Amygdala (tissue), 56 donors: ENCODE data around the gene S100A7.

Experiments used
- DNase-seq, 56 donors: peaks; one replicate each; lab custom pipeline; 2025; lab: John Stamatoyannopoulos, UW

The S100A7 gene

DNA sequence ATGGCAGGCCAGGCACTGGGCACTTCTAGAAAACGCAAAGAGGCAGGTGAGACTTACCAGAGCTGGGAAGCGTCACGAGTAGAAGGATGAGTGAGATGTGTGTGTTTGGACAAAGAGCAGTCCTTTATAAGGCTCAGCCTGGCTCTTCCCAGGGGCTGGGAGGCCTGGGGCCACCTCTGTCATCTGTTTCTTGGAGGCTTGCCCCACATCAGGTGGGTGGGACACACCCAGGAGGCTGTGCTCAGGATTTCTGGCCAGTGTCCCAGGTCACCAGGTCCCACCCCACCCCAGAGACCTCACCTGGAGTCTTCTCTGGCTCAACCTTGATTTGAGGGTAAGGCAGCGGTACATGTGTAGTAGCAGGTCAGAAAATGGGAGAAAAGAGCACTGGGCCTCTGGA, at the start of gene S100A7:
S100A7 (minus strand) TSS at position 101 of the 400 bp plus-strand sequence. CDS start 1,638 bp downstream, outside the sequence.
- DNase-seq: no peak

DNA sequence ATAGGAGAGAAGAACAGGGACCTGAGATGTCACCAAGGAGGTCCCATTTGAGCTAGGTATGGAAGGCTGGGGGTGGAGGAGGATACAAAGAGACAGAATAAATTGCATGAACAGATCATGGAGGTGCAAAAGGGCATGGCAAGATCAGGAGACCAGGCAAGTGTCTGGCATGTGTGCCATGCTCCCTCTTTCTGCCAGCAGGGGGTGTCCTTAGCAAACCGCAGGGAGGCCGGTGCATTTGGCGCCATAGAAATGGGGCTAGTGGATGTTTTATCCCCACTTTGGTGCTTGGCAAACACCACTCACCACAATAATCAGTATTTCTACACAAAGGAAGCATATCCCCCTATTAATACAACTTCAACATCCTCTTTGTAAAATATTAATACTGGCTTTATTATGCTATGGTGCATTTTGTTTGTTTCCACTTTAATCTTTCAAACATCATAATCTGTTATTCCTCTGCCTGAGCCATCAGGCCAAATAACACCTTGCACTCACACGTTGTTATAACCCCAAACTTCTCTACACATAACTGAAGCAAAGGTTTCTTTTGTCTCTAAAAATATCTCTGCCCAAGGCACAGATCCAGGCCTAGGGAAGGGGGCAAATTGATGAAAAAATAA, 49.4 kb upstream of the S100A7 start:
- DNase-seq: peak in 3 of 56 donors; percentile 10 to 31 (median 12)

DNA sequence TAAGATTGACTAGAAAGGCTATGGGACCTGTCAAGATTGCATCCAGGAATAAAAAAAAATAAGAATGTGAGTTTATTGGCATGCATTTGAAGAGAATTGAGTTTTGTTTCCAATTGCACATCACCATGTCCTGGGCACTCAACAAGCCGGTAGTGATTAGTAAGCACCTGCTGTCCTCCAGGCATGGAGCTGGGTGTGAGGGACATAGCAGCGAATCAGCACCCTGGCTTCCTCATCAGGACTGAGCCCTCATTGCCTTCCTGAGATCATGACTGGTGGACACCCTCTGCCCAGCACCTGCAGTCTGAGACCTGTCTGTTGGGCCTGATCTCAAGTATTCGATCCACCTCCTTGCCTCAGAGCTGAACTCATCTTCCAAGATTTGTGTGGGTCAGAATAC, 48.6 kb upstream of the S100A7 start:
- no peak for DNase-seq

DNA sequence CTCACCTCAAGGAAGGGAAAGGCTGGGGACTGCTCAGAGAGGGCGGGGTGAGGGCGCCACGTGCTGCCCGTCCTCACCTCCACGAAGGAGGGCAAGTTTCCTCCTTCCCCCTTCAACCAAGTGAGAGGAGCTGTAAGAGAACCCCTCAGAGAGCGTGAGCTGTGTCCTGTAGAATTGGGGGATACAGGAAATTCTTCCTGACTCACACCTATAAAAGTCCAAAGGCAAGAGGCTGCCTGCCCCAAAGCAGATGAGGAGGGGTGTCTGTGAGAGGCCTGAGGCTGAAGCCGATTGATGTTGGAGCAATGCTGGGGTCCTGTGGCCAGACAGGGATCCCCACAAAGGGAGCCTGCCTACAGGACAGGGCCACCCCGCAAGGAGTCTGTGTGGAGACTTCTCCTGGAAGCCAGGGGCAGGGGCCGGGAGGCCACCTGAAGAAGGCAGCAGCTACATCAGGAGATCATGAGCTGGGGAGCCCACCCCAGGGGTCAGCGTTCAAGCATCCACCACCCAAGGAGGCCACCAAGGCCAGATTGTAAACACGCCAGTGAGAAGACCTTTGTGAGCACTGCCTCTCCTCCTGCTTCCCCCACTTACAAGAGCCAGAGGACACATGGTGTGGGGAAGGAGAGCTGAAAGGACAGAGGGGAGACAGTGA, 47.6 kb upstream of the S100A7 start:
- no peak for DNase-seq

DNA sequence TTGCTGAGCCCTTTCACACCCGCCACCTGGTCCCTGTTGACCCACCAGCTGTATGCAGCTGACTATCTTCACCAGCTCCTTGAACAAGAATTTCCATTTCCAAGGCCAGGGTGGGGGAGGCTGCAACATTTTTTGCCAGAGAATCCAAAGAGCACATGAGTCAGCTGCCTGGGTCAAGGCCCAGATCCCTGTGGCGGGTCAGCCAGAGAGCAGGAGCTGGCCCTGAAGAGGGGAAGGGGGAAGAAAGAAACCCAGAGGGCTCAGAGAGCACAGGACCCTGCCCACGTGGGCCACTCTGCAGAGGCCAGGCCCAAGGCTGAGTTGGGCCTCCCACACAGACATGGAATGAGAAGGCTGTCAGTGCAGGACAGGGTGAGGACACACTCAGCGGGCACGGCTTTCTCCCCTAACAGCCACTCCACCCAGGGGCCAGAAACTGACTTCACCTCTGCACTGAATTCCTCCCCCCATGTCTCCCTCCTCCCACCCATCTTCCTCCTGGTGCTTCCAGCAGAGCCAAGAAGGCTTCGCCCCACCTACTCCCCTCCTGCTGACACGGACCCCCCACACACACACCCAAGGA, 46.5 kb upstream of the S100A7 start:
- peak in 11 of 56 donors; percentile 7 to 52 (median 27) for DNase-seq

DNA sequence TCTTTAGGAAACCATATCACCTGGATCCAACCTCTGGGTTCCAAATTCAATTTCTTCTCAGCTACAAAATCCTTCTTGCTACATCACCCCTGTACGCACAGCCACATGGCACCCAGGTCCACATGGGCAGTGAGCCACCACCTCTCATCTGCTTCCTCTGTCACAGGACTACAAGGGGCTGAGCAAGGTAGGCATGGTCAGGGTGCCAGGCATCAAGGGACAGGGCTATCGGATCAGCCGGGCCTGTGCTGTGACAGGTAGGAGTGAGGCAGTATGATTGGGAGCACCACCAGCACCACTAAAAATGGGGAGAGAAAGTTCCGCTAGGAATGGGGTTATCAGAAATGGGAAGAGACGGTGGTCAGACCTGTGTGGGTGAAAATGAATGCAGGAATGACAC, 45.9 kb upstream of the S100A7 start:
- no peak for DNase-seq

DNA sequence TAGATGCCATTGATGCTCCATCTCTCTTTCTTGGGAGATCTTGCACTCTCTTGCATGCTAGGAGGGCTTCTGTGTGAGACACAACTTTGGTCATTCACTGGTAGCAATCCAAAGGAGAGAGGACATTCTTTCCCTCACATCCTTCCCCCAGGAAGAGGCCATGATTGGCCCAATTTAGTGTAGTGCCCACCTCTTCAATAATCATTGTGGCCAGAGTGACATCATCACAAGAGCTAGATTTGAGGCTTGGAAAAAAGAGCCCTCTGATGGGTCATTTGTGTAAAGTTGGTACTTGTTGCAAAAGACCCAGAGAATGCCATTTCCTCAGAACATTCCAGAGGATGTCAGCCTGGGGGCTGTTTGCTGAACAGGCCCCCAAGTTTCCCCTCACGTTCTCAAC, 45.1 kb upstream of the S100A7 start:
- DNase-seq: no peak

DNA sequence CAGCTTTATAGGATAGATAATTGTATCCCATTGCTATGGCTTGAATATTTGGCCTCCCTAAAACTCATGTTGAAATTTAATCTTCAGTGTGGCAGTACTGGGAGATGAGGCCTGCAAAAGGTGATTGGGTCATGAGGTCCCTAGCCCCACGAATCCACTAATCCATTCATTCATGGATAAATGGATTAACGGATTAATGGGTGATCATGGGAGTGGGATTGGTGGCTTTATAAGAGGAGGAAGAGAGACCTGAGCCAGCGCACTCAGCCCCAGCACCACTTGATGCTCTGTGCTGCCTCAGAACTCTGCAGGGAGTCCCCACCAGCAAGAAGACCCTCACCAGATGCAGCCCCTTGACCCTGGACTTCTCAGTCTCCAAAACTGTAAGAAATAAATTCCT, 43.3 kb upstream of the S100A7 start:
- no peak for DNase-seq

DNA sequence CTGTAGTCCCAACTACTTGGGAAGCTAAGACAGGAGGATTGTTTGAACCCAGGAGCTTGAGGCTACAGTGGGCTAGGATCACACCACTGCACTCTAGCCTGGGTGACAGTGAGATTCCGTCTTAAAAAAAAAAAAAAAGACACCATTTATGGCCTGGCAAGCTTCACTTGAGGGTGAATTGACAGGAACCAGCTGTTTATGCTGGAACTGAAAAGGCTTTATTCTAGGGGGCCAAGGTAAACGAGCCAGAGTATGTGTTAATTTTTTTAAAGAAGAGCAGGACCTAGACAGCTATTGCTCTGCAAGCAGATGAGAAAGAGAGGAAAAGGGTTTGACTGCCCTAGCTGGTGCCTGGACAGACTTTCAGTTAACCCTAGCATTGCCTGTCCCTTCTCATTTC, 38.3 kb upstream of the S100A7 start:
- DNase-seq: no peak

DNA sequence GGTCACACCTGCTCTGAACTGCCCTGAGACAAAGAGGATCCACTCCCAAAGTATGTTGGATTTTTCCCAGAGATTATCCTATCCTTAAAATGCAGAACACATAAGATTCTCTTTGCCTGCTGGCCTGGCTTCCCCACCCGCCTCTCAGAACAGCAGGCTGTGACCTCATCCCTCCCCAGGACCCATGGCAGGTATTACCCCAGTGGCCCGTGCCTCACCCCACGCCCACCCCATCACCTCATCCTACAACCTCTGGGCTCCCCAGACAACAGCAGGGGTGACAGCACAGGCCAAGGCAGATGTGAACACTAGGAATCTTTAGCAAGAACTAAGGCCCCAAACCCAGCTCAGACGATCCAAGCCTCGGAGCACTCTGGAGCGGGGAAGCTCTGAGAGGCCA, 35.1 kb upstream of the S100A7 start:
- no peak for DNase-seq

DNA sequence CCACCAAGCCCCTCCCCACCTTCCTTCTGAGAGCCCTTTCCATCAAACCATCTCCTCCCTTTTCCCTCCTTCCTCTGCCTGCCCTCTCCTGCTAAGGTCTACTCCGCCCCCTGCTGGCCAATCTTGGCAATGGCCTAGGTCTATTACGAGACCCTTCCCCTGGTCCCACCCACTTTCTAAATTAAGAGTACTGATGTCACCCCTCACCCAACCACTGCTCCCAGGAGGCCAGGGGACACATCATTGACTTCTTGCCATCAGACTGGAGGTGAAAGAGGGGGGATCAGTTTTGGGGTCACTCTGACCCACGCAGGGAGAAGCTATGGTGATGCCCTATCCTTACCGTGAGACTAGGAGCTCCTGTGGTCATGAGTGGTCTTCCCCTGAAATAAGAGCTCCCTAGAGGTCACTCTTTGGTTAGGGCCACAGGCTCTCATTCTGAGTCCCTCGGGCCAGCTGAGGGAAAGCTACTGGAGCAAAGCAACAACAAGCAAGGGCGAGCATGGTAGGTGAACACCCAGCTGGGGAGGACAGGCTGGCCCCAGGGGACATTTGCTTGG, 34.6 kb upstream of the S100A7 start:
- DNase-seq: peak in 34 of 56 donors; percentile 5 to 72 (median 30)

DNA sequence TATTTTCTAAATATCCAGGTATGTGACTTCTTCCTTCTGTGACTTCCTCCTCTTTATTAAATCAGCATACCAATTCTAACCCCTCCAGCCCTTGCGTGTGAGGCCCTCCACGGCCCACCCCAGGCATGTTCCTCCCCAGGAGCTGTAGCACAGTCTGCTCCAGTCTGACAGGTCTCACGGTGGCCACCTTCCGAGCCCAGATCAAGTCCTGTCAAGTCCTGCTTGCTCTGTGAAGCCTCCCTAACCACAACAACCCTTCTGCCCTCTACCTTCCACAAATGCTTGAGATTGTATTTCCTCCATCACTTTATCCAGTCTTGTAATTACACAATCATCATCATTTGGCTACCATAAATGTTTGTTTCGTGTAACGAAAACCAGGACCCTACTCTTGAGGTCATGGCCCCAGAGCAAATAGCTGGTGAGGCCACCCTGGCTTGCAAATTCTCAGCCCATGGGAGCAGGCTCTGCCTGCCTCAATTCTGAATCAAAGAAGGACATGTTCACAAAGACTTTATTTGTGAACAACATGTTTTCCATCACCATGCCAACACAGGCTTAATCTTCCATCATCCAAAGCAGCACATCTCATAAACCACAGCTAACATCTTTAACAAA, 33.0 kb upstream of the S100A7 start:
- DNase-seq: peak in 1 of 56 donors; percentile 4

DNA sequence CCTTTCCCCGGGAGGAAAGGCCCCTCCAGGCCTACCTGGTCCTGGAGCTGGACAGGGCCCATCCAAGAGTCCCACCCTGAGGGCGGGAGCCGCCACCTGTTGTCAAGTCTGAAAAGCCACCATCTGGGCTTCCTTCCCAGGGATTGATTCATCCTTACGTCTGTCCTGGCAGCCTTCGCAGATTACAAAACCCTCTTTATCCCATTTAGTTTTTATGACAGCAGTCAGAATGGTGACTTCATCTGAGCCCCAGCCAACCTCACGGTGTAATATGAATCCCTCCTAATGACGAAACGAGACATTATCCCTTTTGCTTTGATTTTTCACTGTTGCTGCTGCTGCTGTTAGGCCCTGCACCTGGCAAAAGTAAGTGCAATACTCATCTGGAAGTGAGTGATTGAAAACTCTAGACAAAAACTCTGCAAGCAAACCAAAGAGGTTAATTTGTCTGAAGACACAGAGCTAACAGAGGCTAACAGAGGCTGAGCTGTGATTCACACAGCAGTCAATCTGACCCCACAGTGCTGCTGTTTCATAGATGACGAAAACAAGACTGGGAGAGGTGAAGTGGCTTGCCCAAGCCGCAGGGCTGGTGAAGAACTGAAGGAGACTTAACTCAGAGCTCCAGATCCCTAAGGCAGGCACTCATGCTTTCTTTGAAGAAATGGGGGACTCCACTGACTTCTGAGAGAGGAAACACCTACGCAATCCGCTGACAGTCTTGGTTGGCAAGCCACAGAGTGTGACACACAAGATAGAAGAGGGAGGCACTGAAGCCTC, 30.0 kb upstream of the S100A7 start:
- DNase-seq: peak in 11 of 56 donors; percentile 3 to 69 (median 22)

DNA sequence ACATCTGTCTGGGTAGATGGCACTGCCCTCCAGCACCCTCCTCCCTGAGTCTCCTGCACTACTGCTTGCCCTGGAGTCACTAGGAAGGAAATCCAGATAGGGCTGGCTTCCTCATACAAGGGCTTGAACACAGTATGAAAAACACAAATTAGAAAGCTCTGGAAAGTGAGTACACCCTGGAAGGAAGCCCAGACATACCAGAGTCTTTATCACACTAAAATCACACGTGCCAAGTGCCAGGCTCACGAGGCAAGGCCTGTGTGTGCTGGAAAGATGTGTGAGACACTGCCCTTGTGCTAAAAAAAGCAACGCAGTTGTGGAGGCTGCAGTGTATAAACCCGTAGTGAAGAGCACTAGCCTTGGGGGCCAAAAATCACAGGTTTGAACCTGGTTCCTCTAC, 28.3 kb upstream of the S100A7 start:
- DNase-seq: peak in 1 of 56 donors; percentile 42

DNA sequence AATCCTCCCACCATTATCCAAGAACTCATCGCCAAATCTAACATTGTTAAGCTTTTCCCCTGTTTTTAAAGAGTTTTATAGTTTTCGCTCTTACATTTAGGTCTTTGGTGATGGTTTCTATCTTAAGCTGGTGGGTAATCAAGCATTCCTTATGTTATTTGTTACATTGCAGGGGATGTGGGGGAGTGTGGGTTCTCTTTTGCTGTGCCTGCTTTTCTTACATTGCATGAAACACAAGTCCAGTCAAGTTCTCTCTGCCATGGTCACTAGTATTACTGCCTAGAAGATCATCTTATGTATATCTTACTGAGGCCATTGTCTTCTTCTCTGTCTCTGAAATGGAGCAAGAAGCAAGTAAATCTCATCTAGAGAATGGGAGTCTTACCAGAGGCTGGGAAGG, 27.3 kb upstream of the S100A7 start:
- no peak for DNase-seq

DNA sequence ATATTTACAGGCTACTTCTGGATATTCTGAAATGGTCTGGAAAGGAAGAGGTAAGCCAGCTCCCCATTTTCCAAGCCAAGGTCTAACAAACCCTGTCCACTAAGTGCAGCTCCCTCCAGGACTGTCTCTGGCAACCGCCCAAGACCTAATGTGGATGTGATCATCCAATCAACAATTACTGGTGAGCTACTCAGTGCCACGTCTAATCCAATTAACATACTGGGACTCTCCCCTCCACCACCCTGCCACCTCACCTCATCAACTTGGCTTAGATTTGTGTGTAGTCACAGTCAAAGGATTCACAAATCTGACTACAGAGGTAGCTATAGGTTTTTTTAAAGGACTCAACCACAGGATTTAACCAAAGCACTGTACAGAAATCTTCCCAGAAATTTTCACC, 25.4 kb upstream of the S100A7 start:
- peak in 1 of 56 donors; percentile 15 for DNase-seq

DNA sequence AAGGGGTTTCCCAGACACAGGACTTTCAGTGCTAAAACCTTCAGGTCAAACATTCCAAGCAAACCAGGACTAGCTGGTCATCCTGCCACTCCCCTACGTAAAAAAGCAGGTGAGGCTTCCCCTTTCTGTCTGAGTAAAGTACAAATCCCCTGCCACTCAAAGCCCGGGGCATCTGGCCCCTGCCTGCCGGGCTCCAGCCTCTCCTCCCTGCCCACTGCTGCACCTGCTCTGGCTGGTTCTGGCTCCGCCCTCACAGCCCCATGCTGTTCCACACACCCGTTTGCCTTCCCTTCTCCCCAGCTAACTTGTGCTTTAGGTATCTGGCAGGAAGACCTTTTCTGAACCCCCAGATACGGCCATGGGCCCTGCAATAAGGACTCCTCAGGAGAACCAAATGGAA, 23.3 kb upstream of the S100A7 start:
- no peak for DNase-seq

DNA sequence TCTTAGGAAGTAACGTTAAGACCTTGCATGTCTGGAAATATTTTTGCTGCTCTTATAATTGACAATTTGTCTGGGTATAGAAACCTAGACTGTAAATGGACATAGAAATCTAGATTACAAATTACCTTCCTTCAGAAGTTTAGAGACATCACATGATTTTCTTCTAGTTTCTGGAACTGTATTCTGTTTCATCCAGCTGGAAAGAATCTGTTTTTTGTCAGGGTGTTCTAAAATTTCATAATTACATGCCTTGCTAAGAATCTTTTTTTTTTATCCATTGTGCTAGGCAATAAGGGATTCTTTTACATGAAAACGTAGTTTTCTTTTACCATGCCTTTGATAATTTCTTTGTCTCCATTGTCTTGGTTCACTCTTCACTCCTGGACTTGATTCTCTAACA, 20.7 kb upstream of the S100A7 start:
- DNase-seq: no peak

DNA sequence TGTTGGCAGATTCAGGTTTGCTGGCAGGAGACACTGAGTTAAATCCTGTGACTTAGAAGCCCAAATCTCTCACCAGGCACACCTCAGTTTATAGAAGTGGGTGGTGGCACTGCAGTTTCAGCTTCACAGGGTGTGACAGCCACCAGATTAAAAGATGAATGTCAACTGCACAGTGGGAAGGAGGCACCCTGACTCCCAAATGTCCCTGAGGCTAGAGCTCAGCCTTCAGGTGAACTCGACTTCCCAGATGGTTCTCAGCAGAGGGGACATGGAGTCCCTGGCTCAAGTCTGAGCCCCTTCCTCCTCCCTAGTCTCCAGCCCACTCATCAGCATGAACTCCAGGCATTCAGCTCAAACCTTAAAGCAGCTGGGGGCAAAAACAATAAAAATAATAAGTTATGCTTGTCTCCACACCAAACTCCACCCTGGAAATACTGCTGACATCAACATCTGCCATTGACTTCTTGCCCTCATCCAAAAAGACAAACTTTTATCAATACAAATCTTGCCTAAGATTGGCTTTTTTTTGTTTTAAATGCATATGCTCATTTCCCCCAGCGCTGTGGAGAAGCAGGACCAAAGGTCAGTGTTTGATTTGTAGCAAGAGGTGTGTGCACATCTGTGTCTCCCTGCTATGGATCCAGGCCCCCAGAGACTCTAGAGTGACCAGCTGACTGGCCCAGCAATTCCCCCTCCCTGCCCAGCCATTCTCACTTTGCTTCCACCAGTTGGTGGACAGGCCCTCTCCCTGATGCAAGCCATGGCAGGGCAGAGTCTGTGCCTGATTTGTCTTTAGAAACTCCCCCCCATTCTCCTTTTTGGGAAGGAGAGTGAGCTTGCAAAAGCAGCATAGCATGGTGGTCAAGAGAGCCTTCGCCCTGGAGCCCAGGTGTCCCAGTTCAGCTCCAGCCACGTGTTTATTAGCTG, 18.5 kb upstream of the S100A7 start:
- no peak for DNase-seq
